GM18873 (cell line): ENCODE results near the gene KCNH3.
"Not testable (repeated sequence)": the region's sequence is repeated elsewhere in the genome, so short reads cannot be mapped to it uniquely, and the experiment has no call there.

Source experiments
- ATAC-seq: cut with Tn5 transposase; IDR thresholded peaks from one replicate; pipeline ENCODE4 v1.9.1; 2021; ENCODE audit warnings: mild to moderate bottlenecking, moderate library complexity, moderate number of reproducible peaks; ENCODE audit not compliant: unreplicated experiment, low FRiP score

KCNH3 gene

GRCh38 chr12:49583366-49584094, 44.7 kb downstream of the KCNH3 start:
- no peak for ATAC-seq

- no peak for ATAC-seq
Observed at GRCh38 chr12:49584591-49584990, 45.8 kb downstream of the KCNH3 start.

GRCh38 chr12:49585477-49586459, 46.9 kb downstream of the KCNH3 start:
- ATAC-seq, result no peak

GRCh38 chr12:49587174-49587908, 48.5 kb downstream of the KCNH3 start:
- no peak for ATAC-seq

- ATAC-seq, result no peak
Observed at GRCh38 chr12:49588281-49588680, 49.5 kb downstream of the KCNH3 start.

GRCh38 chr12:49588721-49589516, 50.1 kb downstream of the KCNH3 start:
- no peak for ATAC-seq

GRCh38 chr12:49598527-49598926, 59.7 kb downstream of the KCNH3 start:
- no peak for ATAC-seq

- no peak for ATAC-seq
Observed at GRCh38 chr12:49599961-49600360, 61.1 kb downstream of the KCNH3 start.

- ATAC-seq, result no peak
Observed at GRCh38 chr12:49603721-49604120, 64.9 kb downstream of the KCNH3 start.

- no peak for ATAC-seq
Observed at GRCh38 chr12:49604856-49605255, 66.0 kb downstream of the KCNH3 start.

GRCh38 chr12:49605539-49605938, 66.7 kb downstream of the KCNH3 start, which contains the start of gene FAM186B:
TSS of gene FAM186B (minus strand) at chr12:49605639. CDS start at chr12:49605477, 162 bp downstream.
- not testable (repeated sequence) for ATAC-seq
